H1 (cell line): ENCODE results near the gene PRPF18. TPM values are rescaled to one million over a fixed set of nuclear protein-coding genes. Genes with fewer than 3 reads are reported as not detected.

Experiments used
- CTCF ChIA-PET: fragments of 300-600 bp; sonication (Branson Sonifier 250); formaldehyde crosslinking; loops from one replicate; lab custom pipeline; 2021; ENCODE audit not compliant: partially characterized antibody; lab: Charles Lee
- POLR2A ChIA-PET: fragments of 300-600 bp; sonication (Branson Sonifier 250); formaldehyde crosslinking; loops from one replicate; lab custom pipeline; 2021; ENCODE audit warnings: inconsistent platforms; ENCODE audit not compliant: partially characterized antibody; lab: Charles Lee
- DNase-seq, 2 experiments: peaks; one replicate each; pipeline versions ENCODE4 v3.0.0 to v3.0.0-alpha.2; 2010 to 2022; ENCODE audit warnings: low spot score in 2 of 2, low read depth in 1 of 2, mixed read lengths in 1 of 2
- FAIRE-seq: peaks from 2 replicates; lab custom pipeline; 2011; peaks lifted over from hg19 to GRCh38; lab: Jason Lieb, UNC
- H2AFZ ChIP-seq: 2 replicates; pipeline ENCODE4 v1.8.1; 2012; ENCODE audit warnings: low read length, inconsistent platforms
- H2AK5ac ChIP-seq: 2 replicates; pipeline ENCODE4 v1.6.1; 2013; ENCODE audit warnings: low read depth, low read length
- H2BK120ac ChIP-seq: replicated peaks from 2 replicates; pipeline ENCODE3; 2013; ENCODE audit warnings: low read depth, low read length, inconsistent platforms
- H2BK12ac ChIP-seq: 2 replicates; pipeline ENCODE4 v1.6.1; 2013; ENCODE audit warnings: low read depth, low read length
- H2BK15ac ChIP-seq: 2 replicates; pipeline ENCODE4 v1.6.1; 2013; ENCODE audit warnings: low read length
- H2BK20ac ChIP-seq: 2 replicates; pipeline ENCODE4 v1.6.1; 2013; ENCODE audit warnings: low read length
- H2BK5ac ChIP-seq: 2 replicates; pipeline ENCODE4 v1.6.1; 2013; ENCODE audit warnings: low read depth, low read length
- H3K14ac ChIP-seq: 2 replicates; pipeline ENCODE4 v1.6.1; 2013; ENCODE audit warnings: inconsistent platforms; ENCODE audit not compliant: insufficient read length
- H3K18ac ChIP-seq: 2 replicates; pipeline ENCODE4 v1.6.1; 2013; ENCODE audit warnings: low read length; ENCODE audit errors: extremely low read depth
- H3K23ac ChIP-seq: 2 replicates; pipeline ENCODE4 v1.6.1; 2013; ENCODE audit warnings: inconsistent platforms; ENCODE audit not compliant: insufficient read length
- H3K23me2 ChIP-seq: 2 replicates; pipeline ENCODE4 v1.6.1; 2013; ENCODE audit warnings: low read depth, low read length
- H3K27ac ChIP-seq: 2 replicates; pipeline ENCODE4 v1.6.1; 2011; ENCODE audit warnings: low read depth, low read length, inconsistent platforms
- H3K27me3 ChIP-seq, 4 experiments: replicated peaks in 1 of 4; 1 replicate in 1 of 4; 2 replicates in 3 of 4; pipeline versions ENCODE4 v1.6.1 to v1.8.1; 2011 to 2013; ENCODE audit warnings: low read length in 3 of 4, mild to moderate bottlenecking in 3 of 4, inconsistent platforms in 2 of 4, mixed read lengths in 2 of 4, moderate library complexity in 1 of 4; ENCODE audit not compliant: control insufficient read depth in 3 of 4, insufficient read depth in 3 of 4; ENCODE audit errors: extremely low read depth in 1 of 4
- H3K36me3 ChIP-seq, 4 experiments: 2 replicates each; pipeline versions ENCODE4 v1.6.1 to v1.8.1; 2011 to 2013; ENCODE audit warnings: mild to moderate bottlenecking in 4 of 4, low read length in 3 of 4, moderate library complexity in 2 of 4, control low read depth in 1 of 4, inconsistent platforms in 1 of 4; ENCODE audit not compliant: insufficient read depth in 4 of 4, control insufficient read depth in 2 of 4
- H3K4ac ChIP-seq: replicated peaks from 2 replicates; pipeline ENCODE3; 2013; ENCODE audit warnings: low read length, low read depth, mixed read lengths, inconsistent platforms; ENCODE audit not compliant: insufficient read length
- H3K4me1 ChIP-seq, 4 experiments: replicated peaks in 1 of 4; 1 replicate in 1 of 4; 2 replicates in 3 of 4; pipeline versions ENCODE4 v1.6.1 to v1.8.1; 2011 to 2013; ENCODE audit warnings: low read length in 3 of 4, inconsistent platforms in 2 of 4, mixed read lengths in 1 of 4; ENCODE audit not compliant: insufficient read depth in 4 of 4, control insufficient read depth in 3 of 4
- H3K4me2 ChIP-seq, 2 experiments: 2 replicates each; pipeline versions ENCODE4 v1.6.1 to v1.8.1; 2011 to 2013; ENCODE audit warnings: low read depth in 2 of 2, low read length in 2 of 2, control low read depth in 1 of 2, inconsistent platforms in 1 of 2, mild to moderate bottlenecking in 1 of 2; ENCODE audit not compliant: insufficient read depth in 1 of 2
- H3K4me3 ChIP-seq, 4 experiments: fragments of 200-600, 300-600 bp in 1 of 4; sonication (generic), shearing (Covaris generic), sonication (Bioruptor Twin) in 1 of 4; 2 replicates each; pipeline versions ENCODE4 v1.5.1 to v1.8.1; 2011 to 2016; ENCODE audit warnings: low read length in 4 of 4, low read depth in 3 of 4, control low read depth in 2 of 4, inconsistent platforms in 2 of 4, mild to moderate bottlenecking in 2 of 4, mixed read lengths in 1 of 4, moderate library complexity in 1 of 4; ENCODE audit not compliant: insufficient read depth in 2 of 4; ENCODE audit errors: extremely low read depth in 1 of 4
- H3K56ac ChIP-seq: replicated peaks from 2 replicates; pipeline ENCODE3; 2013; ENCODE audit warnings: low read depth, mild to moderate bottlenecking, mixed read lengths, low read length, inconsistent platforms; ENCODE audit not compliant: insufficient read length
- H3K79me1 ChIP-seq: 2 replicates; pipeline ENCODE4 v1.6.1; 2013; ENCODE audit warnings: low read depth, low read length, control low read depth
- H3K79me2 ChIP-seq, 2 experiments: 2 replicates each; pipeline versions ENCODE4 v1.6.1 to v1.8.1; 2012 to 2013; ENCODE audit warnings: low read length in 2 of 2, mild to moderate bottlenecking in 2 of 2, inconsistent platforms in 1 of 2; ENCODE audit not compliant: insufficient read depth in 2 of 2, control insufficient read depth in 1 of 2
- H3K9ac ChIP-seq, 4 experiments: replicated peaks in 1 of 4; 1 replicate in 1 of 4; 2 replicates in 3 of 4; pipeline versions ENCODE4 v1.6.1 to v1.8.1; 2011 to 2013; ENCODE audit warnings: low read depth in 3 of 4, low read length in 3 of 4, control low read depth in 2 of 4, mild to moderate bottlenecking in 2 of 4, moderate library complexity in 2 of 4, inconsistent platforms in 1 of 4; ENCODE audit errors: extremely low read depth in 1 of 4
- H3K9me3 ChIP-seq, 2 experiments: 2 replicates each; pipeline versions ENCODE4 v1.6.1 to v1.8.1; 2012 to 2013; ENCODE audit warnings: mild to moderate bottlenecking in 2 of 2, moderate library complexity in 2 of 2, control low read depth in 1 of 2, inconsistent platforms in 1 of 2, low read depth in 1 of 2, low read length in 1 of 2, mixed read lengths in 1 of 2; ENCODE audit not compliant: insufficient read depth in 2 of 2
- H4K20me1 ChIP-seq, 2 experiments: replicated peaks in 1 of 2; 2 replicates each; pipeline versions ENCODE3 to v1.8.1; 2011 to 2013; ENCODE audit warnings: inconsistent platforms in 2 of 2, low read length in 2 of 2, mild to moderate bottlenecking in 1 of 2; ENCODE audit not compliant: insufficient read depth in 2 of 2, control insufficient read depth in 1 of 2
- H4K5ac ChIP-seq: 2 replicates; pipeline ENCODE4 v1.6.1; 2013; ENCODE audit warnings: low read length, low read depth, mixed read lengths, inconsistent platforms; ENCODE audit not compliant: insufficient read length
- H4K8ac ChIP-seq: 2 replicates; pipeline ENCODE4 v1.8.0; 2013; ENCODE audit warnings: mild to moderate bottlenecking, moderate library complexity, low read length, inconsistent platforms; ENCODE audit not compliant: insufficient read depth; ENCODE audit errors: extremely low read depth
- H4K91ac ChIP-seq: replicated peaks from 2 replicates; pipeline ENCODE3; 2013; ENCODE audit warnings: low read length, mixed read lengths, inconsistent platforms; ENCODE audit not compliant: insufficient read length
- CEBPB ChIP-seq: IDR thresholded peaks from 2 replicates; pipeline ENCODE4 v1.6.1; 2012; ENCODE audit warnings: low read depth, low read length
- HDAC2 ChIP-seq, 2 experiments: fragments of 300-600 bp in 1 of 2; sonication (generic) in 1 of 2; IDR thresholded peaks; 2 replicates each; pipeline ENCODE4 v1.6.1; 2011 to 2012; ENCODE audit warnings: low read depth in 2 of 2, low read length in 2 of 2, mild to moderate bottlenecking in 2 of 2, moderate library complexity in 2 of 2, borderline replicate concordance in 1 of 2, inconsistent platforms in 1 of 2
- JUND ChIP-seq: IDR thresholded peaks from 2 replicates; pipeline ENCODE4 v1.6.1; 2011; ENCODE audit warnings: mild to moderate bottlenecking, improper control_type of control experiment, low read length
- KDM5A ChIP-seq: fragments of 200-600 bp; IDR thresholded peaks from 2 replicates; pipeline ENCODE4 v1.7.1; 2012; ENCODE audit warnings: mild to moderate bottlenecking, low read length, inconsistent platforms, mixed read lengths
- POLR2AphosphoS5 ChIP-seq: IDR thresholded peaks from 2 replicates; pipeline ENCODE4 v1.6.1; 2011; ENCODE audit warnings: low read depth, low read length
- SIX5 ChIP-seq: IDR thresholded peaks from 2 replicates; pipeline ENCODE4 v1.6.1; 2011; ENCODE audit warnings: mild to moderate bottlenecking, low read depth, low read length
- SRF ChIP-seq: IDR thresholded peaks from 2 replicates; pipeline ENCODE4 v1.6.1; 2011; ENCODE audit warnings: mild to moderate bottlenecking, low read depth, low read length, moderate library complexity
- SUZ12 ChIP-seq: fragments of 200-600 bp; sonication (generic); IDR thresholded peaks from 2 replicates; pipeline ENCODE4 v1.6.1; 2012; ENCODE audit warnings: mild to moderate bottlenecking, inconsistent platforms, low read length, moderate library complexity, mixed read lengths
- TAF7 ChIP-seq: optimal IDR thresholded peaks from 2 replicates; pipeline ENCODE3; 2011; ENCODE audit warnings: low read depth, mild to moderate bottlenecking, inconsistent platforms, low read length, moderate library complexity, borderline replicate concordance
- TEAD4 ChIP-seq: IDR thresholded peaks from 2 replicates; pipeline ENCODE4 v1.6.1; 2012; ENCODE audit warnings: low read depth, low read length, inconsistent platforms, mixed read lengths
- WGBS, 2 experiments: shearing (Covaris generic) in 1 of 2; methylation state at CpG; one replicate each; pipeline versions ENCODE4 v1.1.6 to v1.1.7; 2013 to 2015; ENCODE audit warnings: low lambda C conversion rate in 2 of 2, mixed read lengths in 2 of 2, inconsistent platforms in 1 of 2, low coverage in 1 of 2, missing lambda C conversion rate in 1 of 2; ENCODE audit not compliant: insufficient replicate concordance in 2 of 2, insufficient coverage in 1 of 2, insufficient read length in 1 of 2; ENCODE audit errors: extremely low coverage in 1 of 2, missing lambda C conversion rate in 1 of 2; 5-methylcytosine and 5-hydroxymethylcytosine counted together
- polyA plus RNA-seq, 7 experiments: library from polyadenylated mRNA; depleted of rRNA in 3 of 7; stranded (reverse) in 5 of 7; unstranded in 2 of 7; fragments of >200 nt in 5 of 7; fragments of 200-250 nt in 2 of 7; gene quantifications; 1 replicate in 5 of 7; 2 replicates in 1 of 7; 4 replicates in 1 of 7; pipeline versions ENCODE4 v1.2.1 to v1.2.3, GENCODE V29; 2011 to 2013; ENCODE audit warnings: missing spikeins in 2 of 7, mixed read lengths in 2 of 7
- total RNA-seq: library from RNA; stranded (reverse); fragmentation: NEBNext Ultra II Directional; extraction: Animal tissue kit (Norgen Biotek cat#: 25700); gene quantifications from 2 replicates; pipeline ENCODE4 v1.2.1, GENCODE V29; 2021

The PRPF18 gene
- total and polyA plus RNA-seq, 2 of the 8 experiments (the other 6 are each of a cell fraction or from before 2014, with no cell fraction given) = 3.8 to 12.6 TPM

GRCh38 chr10:13637303-13637856 lies 50.6 kb downstream of the PRPF18 start:
- Histone ChIP-seq H3K14ac (no peak overlapping the region), H3K9ac (no peak overlapping the region), H2BK120ac (no peak overlapping the region), H3K27me3 (no peaks in the 10 kb centered on the region), H3K36me3 (peaks cover 0 to 8% (median under 1%) of the 10 kb centered on the region in 4 experiments; a peak in 2 of 8 replicates), H3K4ac (no peak overlapping the region), H3K23me2 (no peaks in the 10 kb centered on the region), H3K4me1 (no peaks in the 10 kb centered on the region), H3K4me2 (no peak overlapping the region), H2BK15ac (no peak overlapping the region), H3K9me3 (peaks cover 6 to 12% of the 10 kb centered on the region in 2 experiments; a peak in 2 of 4 replicates), H3K18ac (no peak overlapping the region), H3K56ac (no peak overlapping the region), H3K79me1 (no peaks in the 10 kb centered on the region), H4K5ac (no peak overlapping the region), H3K79me2 (no peaks in the 10 kb centered on the region), H2AK5ac (no peak overlapping the region), H4K8ac (no peak overlapping the region), H3K23ac (no peak overlapping the region), H4K20me1 (no peaks in the 10 kb centered on the region), H4K91ac (no peak overlapping the region), H2BK5ac (no peak overlapping the region), H3K27ac (no peak overlapping the region), H2AFZ (no peak overlapping the region), H2BK20ac (no peak overlapping the region), H2BK12ac (no peak overlapping the region), H3K4me3 (no peak overlapping the region)
- FAIRE-seq = no peak
- WGBS, 2 experiments = 90% methylated on average over 1 of the region's 1 CpG; no CpG with 5 or more reads in 1 of the 2 experiments
- CTCF ChIA-PET = interaction anchor here (0.7 kb wide), 1 partner anchor 24 kb away, joined by 3 read pairs; no protein-coding TSS in a partner anchor
- POLR2A ChIA-PET = no interaction called here
- no peak for DNase-seq
- TF ChIP-seq HDAC2 (IDR thresholded peaks at IDR 0.05; ENCODE audit: borderline replicate concordance in 1 of 2, low read depth in 2 of 2, low read length in 2 of 2) (no peak), TAF7 (no peak), POLR2AphosphoS5 (no peak), TEAD4 (no peak), JUND (no peak), SIX5 (no peak), KDM5A (no peak), CEBPB (no peak), SRF (no peak), SUZ12 (no peak)
